ENCODE measurements around the gene BANP. TPM values are rescaled to one million over a fixed set of nuclear protein-coding genes. Genes with fewer than 3 reads are reported as not detected.

Gene BANP
- total and polyA plus RNA-seq, 2 of the 8 experiments (the other 6 are each of a cell fraction or from before 2014, with no cell fraction given): 25.8 to 39.8 TPM

DNA sequence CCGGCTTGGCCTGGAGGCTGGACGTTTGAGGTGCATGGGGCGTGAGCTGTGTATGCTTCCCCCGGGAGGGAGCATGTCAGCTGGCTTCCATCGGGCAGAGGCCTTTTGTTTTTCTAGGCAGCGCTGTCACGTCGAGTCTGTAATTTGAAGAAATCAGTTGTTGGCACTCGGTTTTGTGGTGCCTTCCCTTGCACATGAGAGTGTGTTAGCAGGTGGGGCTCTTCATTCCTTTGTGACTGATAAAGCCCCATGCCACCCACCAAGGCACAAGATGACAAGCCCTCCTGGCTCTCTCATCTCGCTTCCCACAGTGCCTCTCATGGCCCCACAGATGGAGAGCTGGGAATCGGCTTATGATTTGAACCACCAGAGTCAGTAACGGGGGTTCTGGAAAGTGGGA, 72.1 kb downstream of the BANP start (continued):
- no peak for TF ChIP-seq TAF7 (optimal IDR thresholded peaks at IDR 0.05; ENCODE audit: borderline replicate concordance, low read depth, low read length)
- TF ChIP-seq BRCA1 (IDR thresholded peaks at IDR 0.05; ENCODE audit: low read depth, low read length): no peak
- TF ChIP-seq, protein P1, sequence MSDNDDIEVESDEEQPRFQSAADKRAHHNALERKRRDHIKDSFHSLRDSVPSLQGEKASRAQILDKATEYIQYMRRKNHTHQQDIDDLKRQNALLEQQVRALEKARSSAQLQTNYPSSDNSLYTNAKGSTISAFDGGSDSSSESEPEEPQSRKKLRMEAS (IDR thresholded peaks at IDR 0.05): no peak
- TF ChIP-seq, protein P2, sequence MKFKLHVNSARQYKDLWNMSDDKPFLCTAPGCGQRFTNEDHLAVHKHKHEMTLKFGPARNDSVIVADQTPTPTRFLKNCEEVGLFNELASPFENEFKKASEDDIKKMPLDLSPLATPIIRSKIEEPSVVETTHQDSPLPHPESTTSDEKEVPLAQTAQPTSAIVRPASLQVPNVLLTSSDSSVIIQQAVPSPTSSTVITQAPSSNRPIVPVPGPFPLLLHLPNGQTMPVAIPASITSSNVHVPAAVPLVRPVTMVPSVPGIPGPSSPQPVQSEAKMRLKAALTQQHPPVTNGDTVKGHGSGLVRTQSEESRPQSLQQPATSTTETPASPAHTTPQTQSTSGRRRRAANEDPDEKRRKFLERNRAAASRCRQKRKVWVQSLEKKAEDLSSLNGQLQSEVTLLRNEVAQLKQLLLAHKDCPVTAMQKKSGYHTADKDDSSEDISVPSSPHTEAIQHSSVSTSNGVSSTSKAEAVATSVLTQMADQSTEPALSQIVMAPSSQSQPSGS (IDR thresholded peaks at IDR 0.05; ENCODE audit: low read length): no peak
- no peak for TF ChIP-seq GABPA (IDR thresholded peaks at IDR 0.05; ENCODE audit: borderline replicate concordance, insufficient read depth, low read length)
